Measurements from ENCODE around the gene TAF8.
"Not testable (repeated sequence)": the region's sequence is repeated elsewhere in the genome, so short reads cannot be mapped to it uniquely, and the experiment has no call there.

TAF8 gene

GRCh38 chr6:42030585-42031506, 19.5 kb upstream of the TAF8 start:
- peak overlapping the region; percentile 25; the same call in 1 of the 2 replicates for H3K9ac ChIP-seq (ENCODE audit: low read depth, low read length)

GRCh38 chr6:42032366-42032765, 18.0 kb upstream of the TAF8 start:
- Histone ChIP-seq H3K9ac (ENCODE audit: low read depth, low read length) (no peak overlapping the region), H3K4me1 (ENCODE audit: insufficient read depth, low read length) (peaks cover 8% of the 10 kb centered on the region; the same call in 1 of the 2 replicates), H3K27me3 (ENCODE audit: insufficient read depth, low read length) (no peaks in the 10 kb centered on the region), H3K36me3 (ENCODE audit: insufficient read depth, low read length) (no peaks in the 10 kb centered on the region), H3K9me3 (ENCODE audit: insufficient read depth, low read depth, low read length) (no peaks in the 10 kb centered on the region), H3K4me3 (ENCODE audit: low read length) (no peak overlapping the region), H3K27ac (ENCODE audit: low read depth, low read length) (no peak overlapping the region)
- 90% methylated on average over 6 of the region's 6 CpGs for WGBS

More at GRCh38 chr6:42030585-42031506, 19.5 kb upstream of the TAF8 start:
- H3K27ac ChIP-seq (ENCODE audit: low read depth, low read length) = peak overlapping the region; percentile 21; the same call in 1 of the 2 replicates
- no peaks in the 10 kb centered on the region for H3K36me3 ChIP-seq (ENCODE audit: insufficient read depth, low read length)
- 79% methylated on average over 13 of the region's 14 CpGs for WGBS
- no peak overlapping the region for H3K4me3 ChIP-seq (ENCODE audit: low read length)
- H3K27me3 ChIP-seq (ENCODE audit: insufficient read depth, low read length) = no peaks in the 10 kb centered on the region
- peaks cover 8% of the 10 kb centered on the region; the same call in 1 of the 2 replicates for H3K4me1 ChIP-seq (ENCODE audit: insufficient read depth, low read length)
- H3K9me3 ChIP-seq (ENCODE audit: insufficient read depth, low read depth, low read length) = no peaks in the 10 kb centered on the region

DNA sequence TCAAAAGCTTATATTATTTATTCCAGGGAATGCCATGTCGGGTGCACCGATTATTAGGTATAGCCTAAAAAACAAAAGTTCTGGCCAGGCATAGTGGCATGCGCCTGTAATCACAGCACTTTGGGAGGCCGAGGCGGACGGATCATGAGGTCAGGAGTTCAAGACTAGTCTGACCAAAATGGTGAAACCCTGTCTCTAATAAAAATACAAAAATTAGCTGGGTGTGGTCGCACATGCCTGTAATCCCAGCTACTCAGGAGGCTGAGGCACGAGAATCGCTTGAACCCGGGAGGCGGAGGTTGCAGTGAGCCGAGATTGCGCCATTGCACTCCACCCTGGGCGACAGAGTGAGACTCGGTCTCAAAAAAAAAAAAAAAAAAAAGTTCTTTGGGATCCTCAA, 12.7 kb upstream of the TAF8 start:
- not testable (repeated sequence) for H3K4me3 ChIP-seq (ENCODE audit: low read length)

GRCh38 chr6:42038163-42038562, 12.2 kb upstream of the TAF8 start:
- Histone ChIP-seq H3K36me3 (ENCODE audit: insufficient read depth, low read length) (no peaks in the 10 kb centered on the region), H3K4me3 (ENCODE audit: low read length) (no peak overlapping the region), H3K27ac (ENCODE audit: low read depth, low read length) (no peak overlapping the region), H3K4me1 (ENCODE audit: insufficient read depth, low read length) (peaks cover 6% of the 10 kb centered on the region; the same call in 1 of the 2 replicates), H3K27me3 (ENCODE audit: insufficient read depth, low read length) (peaks cover 6% of the 10 kb centered on the region; the same call in 1 of the 2 replicates), H3K9me3 (ENCODE audit: insufficient read depth, low read depth, low read length) (no peaks in the 10 kb centered on the region), H3K9ac (ENCODE audit: low read depth, low read length) (no peak overlapping the region)
- WGBS = 98% methylated on average over 3 of the region's 3 CpGs

More for the DNA sequence above, 12.7 kb upstream of the TAF8 start:
- H3K36me3 ChIP-seq (ENCODE audit: insufficient read depth, low read length); H3K9me3 ChIP-seq (ENCODE audit: insufficient read depth, low read depth, low read length); H3K9ac ChIP-seq (ENCODE audit: low read depth, low read length); H3K4me1 ChIP-seq (ENCODE audit: insufficient read depth, low read length); H3K27ac ChIP-seq (ENCODE audit: low read depth, low read length); H3K27me3 ChIP-seq (ENCODE audit: insufficient read depth, low read length): not testable (repeated sequence)
- WGBS = 95% methylated on average over 15 of the region's 15 CpGs

GRCh38 chr6:42038811-42039408, 11.4 kb upstream of the TAF8 start:
- Histone ChIP-seq H3K27me3 (ENCODE audit: insufficient read depth, low read length) (peaks cover 11% of the 10 kb centered on the region), H3K9me3 (ENCODE audit: insufficient read depth, low read depth, low read length) (no peaks in the 10 kb centered on the region), H3K36me3 (ENCODE audit: insufficient read depth, low read length) (no peaks in the 10 kb centered on the region), H3K9ac (ENCODE audit: low read depth, low read length) (no peak overlapping the region), H3K4me3 (ENCODE audit: low read length) (no peak overlapping the region), H3K4me1 (ENCODE audit: insufficient read depth, low read length) (peaks cover 6% of the 10 kb centered on the region; the same call in 1 of the 2 replicates), H3K27ac (ENCODE audit: low read depth, low read length) (no peak overlapping the region)
- 99% methylated on average over 2 of the region's 2 CpGs for WGBS

DNA sequence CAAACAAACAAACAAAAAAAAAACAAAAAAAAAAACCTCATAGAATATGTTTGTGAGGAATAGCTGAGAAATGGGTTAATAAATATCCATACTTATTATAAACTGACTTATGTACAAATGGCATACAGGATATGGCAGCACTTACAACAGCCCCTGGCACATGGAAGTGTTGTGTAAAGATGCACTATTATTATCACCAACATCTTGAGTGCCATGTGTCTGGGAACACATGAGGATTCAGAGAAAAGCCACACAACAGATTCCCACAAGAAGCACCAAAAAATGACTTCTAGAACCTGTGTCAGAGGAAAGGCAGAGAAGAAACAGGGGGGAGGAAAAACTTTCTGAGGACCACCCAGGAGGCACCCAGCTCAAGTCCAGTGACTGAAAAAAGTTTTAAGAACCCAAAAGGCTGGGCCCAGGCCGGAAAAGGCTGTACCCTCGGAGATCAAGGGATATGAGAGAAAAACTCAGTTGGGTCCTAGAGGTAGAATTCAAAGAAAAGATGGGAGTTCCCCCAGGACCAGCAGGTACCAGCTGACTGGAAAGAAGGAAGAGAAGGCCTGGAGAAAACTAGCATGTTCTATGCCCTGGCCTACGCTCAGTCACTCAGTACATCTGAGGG, 9.4 kb upstream of the TAF8 start:
- H3K36me3 ChIP-seq (ENCODE audit: insufficient read depth, low read length) = no peaks in the 10 kb centered on the region
- H3K4me1 ChIP-seq (ENCODE audit: insufficient read depth, low read length) = peaks cover 14% of the 10 kb centered on the region
- peaks cover 28% of the 10 kb centered on the region for H3K27me3 ChIP-seq (ENCODE audit: insufficient read depth, low read length)
- WGBS = 79% methylated on average over 3 of the region's 3 CpGs
- no peak overlapping the region for H3K9ac ChIP-seq (ENCODE audit: low read depth, low read length)
- no peak overlapping the region for H3K4me3 ChIP-seq (ENCODE audit: low read length)
- no peak overlapping the region for H3K27ac ChIP-seq (ENCODE audit: low read depth, low read length)
- H3K9me3 ChIP-seq (ENCODE audit: insufficient read depth, low read depth, low read length) = no peaks in the 10 kb centered on the region

DNA sequence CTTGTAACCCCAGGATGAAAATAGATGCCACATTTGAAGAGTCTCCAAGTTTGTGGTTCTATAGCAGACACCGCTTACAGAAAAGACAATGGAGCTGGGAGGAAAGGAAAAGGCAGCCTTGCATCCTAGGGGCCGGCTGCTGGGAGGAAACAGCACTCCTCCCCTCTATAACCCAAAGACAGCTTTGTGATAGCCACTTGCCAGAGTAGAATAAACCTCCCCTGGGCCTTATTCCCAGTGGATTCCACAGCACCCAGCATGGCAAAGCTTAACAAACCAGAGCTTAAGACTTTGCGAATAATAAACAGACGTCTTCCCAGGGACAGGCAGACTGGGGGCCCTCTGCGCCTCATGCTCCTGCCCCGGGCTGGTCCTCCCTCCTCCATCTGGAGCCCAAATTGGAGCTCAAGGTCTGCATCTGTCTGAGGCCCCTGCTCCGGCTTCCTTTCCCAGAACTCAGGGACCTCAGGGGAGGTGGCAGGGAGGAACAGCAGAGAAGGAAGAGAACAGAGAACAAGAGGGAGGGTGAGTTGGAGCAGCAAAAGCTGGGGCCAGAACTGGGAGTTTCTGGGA, 8.8 kb upstream of the TAF8 start:
- Histone ChIP-seq H3K4me1 (ENCODE audit: insufficient read depth, low read length) (peaks cover 19% of the 10 kb centered on the region), H3K36me3 (ENCODE audit: insufficient read depth, low read length) (no peaks in the 10 kb centered on the region), H3K9ac (ENCODE audit: low read depth, low read length) (no peak overlapping the region), H3K9me3 (ENCODE audit: insufficient read depth, low read depth, low read length) (no peaks in the 10 kb centered on the region), H3K4me3 (ENCODE audit: low read length) (no peak overlapping the region), H3K27ac (ENCODE audit: low read depth, low read length) (no peak overlapping the region), H3K27me3 (ENCODE audit: insufficient read depth, low read length) (peaks cover 34% of the 10 kb centered on the region)
- 58% methylated on average over 7 of the region's 7 CpGs for WGBS

- no peak overlapping the region for H3K9ac ChIP-seq (ENCODE audit: low read depth, low read length)
- no peak overlapping the region for H3K27ac ChIP-seq (ENCODE audit: low read depth, low read length)
- 94% methylated on average over 14 of the region's 14 CpGs for WGBS
- no peaks in the 10 kb centered on the region for H3K9me3 ChIP-seq (ENCODE audit: insufficient read depth, low read depth, low read length)
- H3K27me3 ChIP-seq (ENCODE audit: insufficient read depth, low read length) = peaks cover 40% of the 10 kb centered on the region
- no peaks in the 10 kb centered on the region for H3K36me3 ChIP-seq (ENCODE audit: insufficient read depth, low read length)
- no peak overlapping the region for H3K4me3 ChIP-seq (ENCODE audit: low read length)
- peaks cover 19% of the 10 kb centered on the region for H3K4me1 ChIP-seq (ENCODE audit: insufficient read depth, low read length)
Observed at GRCh38 chr6:42042108-42042507, 8.2 kb upstream of the TAF8 start.

GRCh38 chr6:42043787-42044475, 6.4 kb upstream of the TAF8 start:
- Histone ChIP-seq H3K27ac (ENCODE audit: low read depth, low read length) (no peak overlapping the region), H3K9me3 (ENCODE audit: insufficient read depth, low read depth, low read length) (no peaks in the 10 kb centered on the region), H3K36me3 (ENCODE audit: insufficient read depth, low read length) (no peaks in the 10 kb centered on the region), H3K4me1 (ENCODE audit: insufficient read depth, low read length) (peaks cover 19% of the 10 kb centered on the region), H3K9ac (ENCODE audit: low read depth, low read length) (no peak overlapping the region), H3K4me3 (ENCODE audit: low read length) (no peak overlapping the region), H3K27me3 (ENCODE audit: insufficient read depth, low read length) (peaks cover 58% of the 10 kb centered on the region)
- WGBS = 42% methylated on average over 21 of the region's 21 CpGs

DNA sequence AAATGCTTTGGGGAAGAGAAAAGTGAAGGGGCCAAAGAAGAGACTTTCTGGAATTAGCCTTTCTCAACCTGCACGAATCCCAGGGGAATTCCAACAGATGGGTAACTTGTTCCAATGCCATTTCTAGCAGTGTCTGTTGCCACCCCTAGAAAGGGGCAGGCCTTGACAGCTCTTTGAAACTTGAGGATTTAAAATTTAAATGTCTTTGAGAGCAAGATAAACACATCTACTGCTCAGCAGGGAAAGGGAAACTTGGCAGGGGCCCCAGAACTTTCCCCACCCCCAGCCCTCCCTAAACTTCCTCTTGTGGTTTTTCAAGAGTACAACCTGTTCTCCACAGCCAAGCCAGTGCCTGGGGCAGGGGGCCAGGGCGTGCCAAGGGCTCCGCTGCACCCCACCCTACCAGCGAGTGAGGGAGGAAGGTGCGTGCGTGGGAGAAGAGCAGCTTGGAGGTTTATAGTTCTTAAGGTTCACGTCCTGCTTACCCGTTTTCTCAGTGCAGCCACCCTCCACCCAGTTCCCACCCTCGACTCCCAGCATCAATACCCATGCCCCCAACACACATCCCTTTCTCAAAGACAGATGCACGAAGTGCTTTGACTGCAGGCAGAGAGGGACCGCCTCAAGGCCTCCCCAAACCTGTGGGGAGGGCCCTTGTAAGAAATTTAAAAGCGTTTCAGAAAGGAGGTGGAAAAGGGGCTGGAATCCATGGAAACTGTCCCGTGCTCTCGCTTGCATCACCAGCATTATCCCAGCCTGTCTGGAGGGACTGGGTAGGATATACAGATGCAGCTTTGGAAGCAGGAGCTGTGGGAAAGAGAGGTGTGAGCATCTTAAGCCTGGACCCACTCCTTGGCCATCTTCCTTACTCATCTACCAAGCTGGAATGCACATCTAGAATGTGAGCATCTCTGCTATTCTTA, 4.5 kb upstream of the TAF8 start:
- Histone ChIP-seq H3K36me3 (ENCODE audit: insufficient read depth, low read length) (no peaks in the 10 kb centered on the region), H3K9me3 (ENCODE audit: insufficient read depth, low read depth, low read length) (no peaks in the 10 kb centered on the region), H3K27ac (ENCODE audit: low read depth, low read length) (no peak overlapping the region), H3K9ac (ENCODE audit: low read depth, low read length) (no peak overlapping the region), H3K27me3 (ENCODE audit: insufficient read depth, low read length) (peaks cover 69% of the 10 kb centered on the region), H3K4me1 (ENCODE audit: insufficient read depth, low read length) (peaks cover 19% of the 10 kb centered on the region), H3K4me3 (ENCODE audit: low read length) (0 out of 2 replicates have a peak overlapping the region, but pooled peaks have one; percentile 15)
- WGBS = 4% methylated on average over 12 of the region's 14 CpGs
